Left colon (tissue), 2 donors: ENCODE measurements around the gene SPATA32. TPM values are rescaled to one million over a fixed set of nuclear protein-coding genes. Genes with fewer than 3 reads are reported as not detected.

Experiments
- ATAC-seq: fragments of 200-7000 bp; cut with Tn5 transposase; one replicate; pipeline ENCODE4 v1.9.1; 2020; ENCODE audit warnings: mild to moderate bottlenecking, moderate library complexity
- DNase-seq, 2 donors: peaks; one replicate each; pipeline ENCODE4 v3.0.0-alpha.2; 2020
- intact Hi-C, 2 donors: fragments of 100-400 bp; cut with DNase I in 1 of 2; cut with micrococcal nuclease in 1 of 2; formaldehyde crosslinking; loops; one replicate each; pipeline versions ENCODE4 v1.11.2 to v1.14.0; 2022; cut with DNase I, micrococcal nuclease
- total RNA-seq, 2 donors: library from RNA; stranded (reverse); fragmentation: NEBNext Ultra II Directional; extraction: Animal tissue kit (Norgen Biotek cat#: 25700); gene quantifications; one replicate each; pipeline ENCODE4 v1.2.1, GENCODE V29; 2021
- donor health status: DM: no; HTN: no; CAD: no.
- donor health status: DM: yes; HTN: yes; CAD: no.

SPATA32 gene
- total RNA-seq, 2 donors from 2014 or later = not detected

DNA sequence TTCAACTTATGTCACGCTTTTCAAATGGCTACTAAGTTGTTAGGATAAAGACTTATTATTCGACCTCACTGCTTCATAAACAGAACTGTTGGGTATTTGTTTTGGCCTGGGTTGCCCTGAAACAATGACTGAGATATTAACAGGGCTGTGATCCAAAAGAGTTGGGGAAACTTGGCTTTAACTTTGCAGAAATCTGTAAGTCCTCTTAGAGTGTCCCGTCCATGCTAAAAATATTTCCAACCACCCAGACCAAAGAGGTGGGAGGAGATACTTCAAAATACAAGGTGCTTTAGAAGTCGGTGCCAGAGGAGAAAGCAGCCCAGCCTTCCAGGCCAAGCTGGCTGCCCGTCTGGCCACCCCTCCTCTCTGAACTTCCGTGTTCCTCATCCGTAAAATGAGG lies 16.1 kb upstream of the SPATA32 start:
- intact Hi-C loops = loop anchor here (2.0 to 5.0 kb wide), 2 partner anchors 107 to 109 kb away; no protein-coding TSS in a partner anchor
- ATAC-seq = no peak
- no peak for DNase-seq

DNA sequence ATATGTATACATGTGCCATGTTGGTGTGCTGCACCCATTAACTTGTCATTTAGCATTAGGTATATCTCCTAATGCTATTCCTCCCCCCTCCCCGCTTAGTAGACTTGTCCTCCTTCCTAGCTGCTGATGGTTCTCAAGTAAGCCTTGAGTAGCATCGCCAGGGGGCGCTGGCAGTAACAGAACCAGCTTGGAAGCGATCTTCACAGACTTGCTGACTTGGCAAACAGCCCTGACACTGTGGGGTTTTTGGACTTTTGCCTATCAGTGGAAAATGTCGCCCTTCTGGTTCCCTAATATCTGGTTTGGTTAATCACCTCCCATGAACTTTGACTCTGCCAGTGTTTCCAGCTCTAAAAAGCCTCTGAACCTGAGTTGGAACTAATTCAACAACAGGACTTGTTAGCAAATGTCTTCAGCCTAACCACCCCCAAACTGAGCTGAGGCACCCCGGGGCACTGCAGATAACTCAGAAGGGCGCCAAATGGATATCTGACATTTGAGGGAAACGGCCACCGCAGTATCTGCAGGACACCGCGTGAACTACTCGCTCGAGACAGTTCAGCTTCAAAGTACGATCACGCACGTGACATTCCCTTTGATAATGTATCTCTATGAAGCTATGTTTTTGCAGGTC lies 15.4 kb upstream of the SPATA32 start:
- DNase-seq = peak; percentile 88 to 99
- intact Hi-C loops = loop anchor here (2.0 to 5.0 kb wide), 2 partner anchors 107 to 110 kb away; no protein-coding TSS in a partner anchor
- ATAC-seq = peak; percentile 82

GRCh38 chr17:45276031-45276430 lies 14.1 kb upstream of the SPATA32 start:
- peak; percentile 61 for ATAC-seq
- intact Hi-C loops = loop anchor here (2.0 to 5.0 kb wide), 2 partner anchors 109 to 111 kb away; no protein-coding TSS in a partner anchor
- DNase-seq = no peak

DNA sequence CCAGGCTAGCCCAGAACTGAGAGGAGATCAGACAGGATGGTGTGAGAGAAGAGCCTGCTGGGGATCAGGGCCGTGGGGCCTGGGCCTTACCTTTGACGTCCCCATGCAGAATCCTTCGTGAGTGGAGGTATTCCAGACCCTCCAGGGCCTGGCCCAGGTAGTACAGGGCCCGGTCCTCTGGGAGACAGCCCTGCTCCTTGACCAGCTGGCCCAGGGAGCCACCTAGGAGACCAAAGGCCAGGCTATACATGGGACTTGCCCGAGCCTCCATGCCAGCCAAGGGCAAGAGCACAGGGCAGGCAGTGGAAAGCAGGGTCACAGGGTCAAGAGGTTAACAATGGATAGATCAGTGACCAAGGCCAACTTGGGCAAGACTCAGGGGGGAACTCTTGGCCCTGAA lies 12.1 kb upstream of the SPATA32 start:
- ATAC-seq (no peak), DNase-seq (no peak)
- intact Hi-C loops = no loop called here

GRCh38 chr17:45273551-45273957 lies 11.7 kb upstream of the SPATA32 start:
- intact Hi-C loops = no loop called here
- no peak for ATAC-seq

DNA sequence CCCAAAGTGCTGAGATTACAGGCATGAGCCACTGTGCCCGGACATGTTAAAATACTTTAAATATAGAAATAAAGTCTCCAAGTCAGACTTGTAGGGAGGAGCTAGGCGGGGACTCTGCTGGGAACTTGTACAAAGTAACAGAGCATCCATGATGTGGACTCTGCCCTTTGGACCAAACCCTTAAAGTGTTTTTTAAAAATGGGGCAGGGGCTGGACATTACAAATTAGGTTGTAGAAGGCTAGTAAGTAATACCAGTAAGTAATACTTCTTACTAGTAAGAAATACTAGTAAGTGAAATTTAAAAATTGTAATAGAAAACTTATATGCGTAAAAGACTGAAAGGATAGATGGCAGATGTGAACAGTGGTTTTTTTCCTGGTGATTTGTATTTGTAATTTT lies 9.7 kb upstream of the SPATA32 start:
- ATAC-seq = peak; percentile 31
- DNase-seq = no peak
- intact Hi-C loops = no loop called here

More at GRCh38 chr17:45273551-45273957, 11.7 kb upstream of the SPATA32 start:
- no peak for DNase-seq

GRCh38 chr17:45270828-45271418 lies 9.0 kb upstream of the SPATA32 start:
- intact Hi-C loops = no loop called here
- DNase-seq (no peak), ATAC-seq (peak; percentile 24)

DNA sequence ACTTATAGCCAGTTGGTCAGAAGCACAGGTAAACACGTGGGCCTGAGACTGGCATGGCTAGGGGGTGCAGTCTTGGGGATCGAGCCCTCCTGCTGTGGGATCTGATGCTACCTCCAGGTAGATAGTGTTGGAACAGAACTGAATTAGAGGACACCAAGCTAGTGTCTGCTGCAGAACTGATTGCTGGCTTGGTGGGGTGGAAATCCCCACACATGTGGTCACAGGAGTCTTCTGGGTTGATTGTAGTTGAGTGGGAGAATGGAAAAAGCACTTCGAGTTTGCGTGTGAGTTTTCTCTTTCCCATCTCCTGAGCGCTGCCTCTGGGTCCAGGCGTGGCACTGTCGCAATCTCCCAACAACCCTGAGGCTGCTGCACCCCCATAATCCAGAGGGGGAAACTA lies 8.0 kb upstream of the SPATA32 start:
- ATAC-seq = no peak
- intact Hi-C loops = no loop called here
- DNase-seq = no peak

DNA sequence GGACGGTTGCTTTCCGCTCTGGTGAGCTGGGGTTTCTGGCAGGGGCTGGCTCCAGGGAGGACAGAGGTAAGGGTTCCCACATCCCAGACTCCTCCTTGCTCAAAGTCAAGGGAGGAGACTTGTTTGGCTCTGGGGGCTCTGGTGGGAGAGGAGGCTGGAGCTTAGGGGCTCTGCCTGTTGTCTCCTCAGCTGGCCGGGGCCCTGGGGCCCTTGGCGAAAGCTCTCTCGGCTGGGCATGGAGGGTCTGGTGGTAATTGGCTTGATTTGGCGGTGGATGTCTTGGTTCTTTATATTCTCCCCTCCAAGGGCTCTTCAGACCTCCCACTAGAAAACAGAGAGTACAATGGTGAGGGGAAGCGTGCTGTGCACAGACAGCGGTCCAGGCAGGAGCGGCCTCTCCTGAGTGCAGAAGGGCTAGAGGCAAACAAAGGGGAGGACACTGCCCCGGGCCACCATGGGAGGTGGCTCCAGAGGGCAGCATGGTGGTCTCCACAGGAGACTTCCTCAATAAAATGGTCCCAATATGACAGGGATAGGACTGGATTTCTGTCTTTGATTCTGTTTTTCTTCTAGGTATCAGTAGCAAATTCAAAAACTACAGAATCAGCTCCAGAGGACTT lies 5.7 kb upstream of the SPATA32 start:
- no peak for DNase-seq
- intact Hi-C loops = no loop called here
- ATAC-seq = no peak

DNA sequence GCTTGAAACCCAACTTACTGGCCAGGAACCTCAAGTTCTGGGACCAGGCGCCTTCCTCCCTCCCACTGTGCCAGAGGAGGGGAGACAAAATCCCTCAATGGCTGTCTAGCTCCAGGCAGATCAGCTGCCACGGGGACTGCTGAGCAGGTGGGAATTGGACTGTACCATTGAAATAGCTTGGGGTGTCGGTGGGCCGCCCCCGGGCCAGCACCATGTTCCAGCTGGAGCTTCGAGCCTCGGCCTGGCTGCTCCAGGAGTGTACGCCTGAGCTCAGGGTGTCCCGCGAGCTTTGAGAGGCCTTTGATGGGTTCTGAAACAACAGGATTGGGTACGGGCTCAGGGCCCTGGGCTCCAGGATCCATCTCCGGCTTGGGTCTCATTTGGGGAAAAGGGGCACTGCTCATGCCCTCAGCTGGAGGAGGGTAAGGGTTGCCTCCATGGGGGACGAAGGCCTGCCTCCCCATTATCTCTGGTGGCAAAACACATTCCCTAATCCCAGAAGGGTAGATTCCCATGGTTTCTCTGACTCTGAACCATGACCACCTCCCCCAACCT lies 4.6 kb upstream of the SPATA32 start:
- DNase-seq = no peak
- intact Hi-C loops = no loop called here
- no peak for ATAC-seq

DNA sequence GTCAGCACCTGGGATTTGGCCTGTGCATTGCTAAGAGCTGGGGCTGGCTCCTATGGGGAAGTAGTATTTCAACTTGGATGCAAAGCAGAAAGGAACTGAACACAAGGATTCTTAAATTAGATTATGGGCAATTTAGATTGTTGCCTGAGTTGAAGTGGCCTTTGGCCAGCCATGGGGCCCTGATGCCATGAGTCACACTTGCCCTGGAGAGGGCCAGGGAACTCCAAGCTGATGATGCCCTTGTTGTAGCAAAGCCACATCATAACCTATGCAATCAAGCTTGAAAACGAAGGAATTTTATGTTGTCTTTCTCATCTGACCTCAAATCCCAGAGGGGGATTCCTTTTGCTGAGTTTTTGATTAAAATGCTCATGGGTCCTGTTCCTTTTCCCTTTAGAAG lies 3.9 kb upstream of the SPATA32 start:
- DNase-seq (peak; percentile 64 to 76), ATAC-seq (peak; percentile 82)
- intact Hi-C loops = no loop called here

GRCh38 chr17:45264988-45265387 lies 3.1 kb upstream of the SPATA32 start:
- peak; percentile 4 for ATAC-seq
- intact Hi-C loops = no loop called here
- DNase-seq = no peak

DNA sequence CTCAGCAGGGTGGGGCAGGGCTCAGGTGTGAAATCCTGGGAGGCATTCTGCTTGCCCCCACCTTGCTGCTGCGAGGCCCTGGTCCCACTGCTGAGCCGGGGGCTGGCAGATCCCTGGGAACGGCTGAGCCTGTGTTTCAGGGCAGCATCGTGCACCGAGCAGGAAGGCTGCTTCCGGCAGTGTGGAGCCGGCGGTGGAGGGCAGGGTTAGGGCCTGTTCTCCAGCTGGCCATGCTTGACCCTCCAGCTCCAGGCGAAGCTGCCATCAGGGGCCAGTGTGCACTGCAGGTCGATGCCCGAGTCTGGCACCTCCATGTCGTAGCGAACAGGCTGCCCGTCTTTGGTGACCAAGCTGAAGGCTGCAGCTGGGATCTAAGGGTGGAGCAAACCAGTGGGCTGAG lies 2.5 kb upstream of the SPATA32 start:
- no peak for ATAC-seq
- intact Hi-C loops = no loop called here
- no peak for DNase-seq

DNA sequence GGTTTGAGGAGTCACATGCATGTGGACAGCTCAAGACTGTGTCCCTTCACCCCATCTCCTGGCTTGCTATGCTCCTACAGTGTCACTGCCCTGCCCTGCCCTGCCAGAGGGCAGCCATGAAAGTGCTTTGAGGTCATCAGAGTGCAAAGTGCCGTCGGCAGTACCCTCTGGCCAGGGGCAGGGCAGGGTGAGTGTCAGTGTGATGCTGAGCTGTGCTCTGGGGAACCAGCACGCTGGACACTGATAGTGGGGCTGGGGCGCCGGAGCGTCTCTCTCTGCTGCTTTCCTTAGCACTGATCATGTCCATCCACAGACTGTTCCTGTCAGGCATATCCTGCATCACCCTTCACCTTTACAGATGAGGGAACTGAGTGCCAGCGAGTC lies 1.6 kb upstream of the SPATA32 start:
- DNase-seq = no peak
- peak; percentile 12 for ATAC-seq
- intact Hi-C loops = no loop called here

DNA sequence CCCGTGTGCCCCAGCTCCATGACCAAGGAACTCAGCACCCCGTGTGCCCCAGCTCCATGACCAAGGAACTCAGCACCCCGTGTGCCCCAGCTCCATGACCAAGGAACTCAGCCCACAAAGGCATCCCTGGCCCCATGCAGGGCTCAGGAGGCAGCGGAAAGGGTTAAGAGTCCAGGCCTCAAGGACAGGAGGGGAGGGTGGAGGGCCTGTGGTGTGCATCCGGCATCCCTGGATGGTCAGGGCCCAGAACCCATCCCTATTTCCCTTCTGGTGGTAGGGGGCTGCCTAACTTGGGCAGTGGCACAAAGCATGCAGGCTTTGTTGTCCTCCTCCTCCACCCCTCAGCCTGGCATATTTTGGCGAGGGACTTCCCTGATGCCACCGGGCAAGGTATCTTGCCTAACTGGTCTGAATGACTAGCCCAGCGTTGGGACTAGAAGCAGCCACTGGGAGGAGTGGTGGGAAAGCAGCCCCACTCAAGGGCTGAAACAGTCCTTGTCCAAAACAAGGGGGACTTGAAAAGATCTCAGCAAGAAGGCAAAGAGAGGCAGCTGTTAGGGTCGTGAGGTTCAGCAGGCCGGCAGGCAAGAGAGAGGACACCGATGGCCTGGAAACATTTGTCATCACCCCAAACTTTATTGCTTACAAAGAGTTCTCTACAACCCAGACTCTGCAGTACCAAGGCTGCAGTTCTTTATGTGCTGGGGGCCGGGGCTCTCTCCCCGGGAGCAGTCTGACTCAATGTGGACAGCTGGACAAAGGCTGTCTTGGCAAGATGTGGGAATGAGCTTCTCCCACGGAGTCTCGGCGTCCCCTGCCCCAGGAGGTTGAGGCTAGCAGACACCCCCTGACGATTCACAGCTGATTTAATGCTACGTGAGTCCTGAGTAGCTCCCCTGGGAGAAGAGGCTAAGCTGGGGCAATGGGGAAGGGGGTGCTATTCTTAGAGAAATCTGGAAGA lies 902 bp upstream of the SPATA32 start:
- DNase-seq (no peak), ATAC-seq (peak; percentile 3)
- intact Hi-C loops = no loop called here

- DNase-seq (no peak), ATAC-seq (no peak)
- intact Hi-C loops = no loop called here
Observed at GRCh38 chr17:45260204-45260783, 1.6 kb downstream of the SPATA32 start.

GRCh38 chr17:45258981-45259380 lies 2.9 kb downstream of the SPATA32 start:
- intact Hi-C loops = no loop called here
- ATAC-seq (no peak), DNase-seq (no peak)

GRCh38 chr17:45257115-45257514 lies 4.8 kb downstream of the SPATA32 start:
- intact Hi-C loops = no loop called here
- ATAC-seq = no peak
- no peak for DNase-seq
